PC-9 (cell line): ENCODE data around the gene TMEM45A.

Source experiments
- CTCF ChIP-seq: fragments of 200-600 bp; sonication (generic); conservative IDR thresholded peaks from 2 replicates; pipeline ENCODE4 v1.6.1; 2017; ENCODE audit warnings: mixed run types, antibody characterized with exemption, mild to moderate bottlenecking, moderate library complexity
- EZH2 ChIP-seq: fragments of 200-600 bp; sonication (generic); IDR thresholded peaks from 2 replicates; pipeline ENCODE4 v1.8.0; 2017; ENCODE audit warnings: antibody characterized with exemption, low read depth

- TF ChIP-seq CTCF = no peak
- no peak for TF ChIP-seq EZH2
Measured at GRCh38 chr3:100548053-100548452, 55.6 kb downstream of the TMEM45A start.
